Measurements from ENCODE around the gene MGAT5.

- TF ChIP-seq POLR2A (IDR thresholded peaks at IDR 0.05), result no peak
- peak in 1 of 4 experiments; percentile 23 for TF ChIP-seq CTCF (IDR thresholded peaks at IDR 0.05)
- no peak for TF ChIP-seq POLR2AphosphoS5 (IDR thresholded peaks at IDR 0.05)
Measured at GRCh38 chr2:134228493-134228903, 25.4 kb upstream of the MGAT5 start.
